ENCODE data around the gene CCDC192. TPM values are rescaled to one million over a fixed set of nuclear protein-coding genes. Genes with fewer than 3 reads are reported as not detected.

Gene CCDC192
- total RNA-seq, 1 experiment from 2014 or later = not detected

DNA sequence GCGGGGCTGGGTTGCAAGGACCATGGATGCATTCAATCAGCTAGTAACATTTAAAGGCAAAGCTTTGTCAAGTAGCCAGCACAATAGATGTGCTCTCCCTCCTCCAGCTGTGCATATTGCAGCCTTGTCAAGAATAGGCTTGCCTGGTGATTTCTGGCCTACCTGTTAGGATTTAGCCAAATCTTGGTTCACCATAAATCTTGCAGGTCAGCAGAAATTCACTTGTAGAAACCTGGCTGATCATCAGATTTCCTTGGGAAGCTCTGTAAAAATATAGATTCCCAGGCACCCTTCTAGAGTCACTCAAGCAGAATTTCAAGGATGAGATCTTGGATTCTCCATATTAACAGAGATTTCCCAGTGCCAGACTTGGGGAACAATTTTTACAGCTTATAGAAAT, 228.2 kb downstream of the CCDC192 start:
- CTCF ChIA-PET = no interaction called here
- Histone ChIP-seq H3K4me3 (ENCODE audit: low read depth, low read length) (no peak overlapping the region), H3K27me3 (replicated peaks; ENCODE audit: control insufficient read depth, insufficient read depth, low read length) (no peaks in the 10 kb centered on the region), H3K9me3 (no peaks in the 10 kb centered on the region), H3K4me1 (peaks cover 53% of the 10 kb centered on the region), H3K36me3 (ENCODE audit: control insufficient read depth, insufficient read depth, low read length) (no peaks in the 10 kb centered on the region; the same call in 1 of the 2 replicates)
- Mint-ChIP-seq H3K27ac (ENCODE audit: unreplicated experiment) (no peak overlapping the region), H3K4me3 (ENCODE audit: unreplicated experiment) (no peak overlapping the region), H3K36me3 (ENCODE audit: insufficient read depth, unreplicated experiment) (no peaks in the 10 kb centered on the region), H3K9me3 (ENCODE audit: unreplicated experiment) (peaks cover 19% of the 10 kb centered on the region), H3K4me1 (ENCODE audit: low read depth, unreplicated experiment) (peaks cover 53% of the 10 kb centered on the region), H3K27me3 (ENCODE audit: insufficient read depth, unreplicated experiment) (no peaks in the 10 kb centered on the region)
- DNase-seq = no peak
- no TSS peak for BruUV-seq (replicated peaks)
- intact Hi-C loops (cut with micrococcal nuclease; ENCODE audit: unreplicated experiment) = no loop called here
- TF ChIP-seq, protein P1, sequence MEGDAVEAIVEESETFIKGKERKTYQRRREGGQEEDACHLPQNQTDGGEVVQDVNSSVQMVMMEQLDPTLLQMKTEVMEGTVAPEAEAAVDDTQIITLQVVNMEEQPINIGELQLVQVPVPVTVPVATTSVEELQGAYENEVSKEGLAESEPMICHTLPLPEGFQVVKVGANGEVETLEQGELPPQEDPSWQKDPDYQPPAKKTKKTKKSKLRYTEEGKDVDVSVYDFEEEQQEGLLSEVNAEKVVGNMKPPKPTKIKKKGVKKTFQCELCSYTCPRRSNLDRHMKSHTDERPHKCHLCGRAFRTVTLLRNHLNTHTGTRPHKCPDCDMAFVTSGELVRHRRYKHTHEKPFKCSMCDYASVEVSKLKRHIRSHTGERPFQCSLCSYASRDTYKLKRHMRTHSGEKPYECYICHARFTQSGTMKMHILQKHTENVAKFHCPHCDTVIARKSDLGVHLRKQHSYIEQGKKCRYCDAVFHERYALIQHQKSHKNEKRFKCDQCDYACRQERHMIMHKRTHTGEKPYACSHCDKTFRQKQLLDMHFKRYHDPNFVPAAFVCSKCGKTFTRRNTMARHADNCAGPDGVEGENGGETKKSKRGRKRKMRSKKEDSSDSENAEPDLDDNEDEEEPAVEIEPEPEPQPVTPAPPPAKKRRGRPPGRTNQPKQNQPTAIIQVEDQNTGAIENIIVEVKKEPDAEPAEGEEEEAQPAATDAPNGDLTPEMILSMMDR (IDR thresholded peaks at IDR 0.05; ENCODE audit: insufficient read depth in 1 of 2, low read depth in 1 of 2, low read length in 1 of 2, severe bottlenecking in 1 of 2, unreplicated experiment in 1 of 2) = no peak
- POLR2A ChIA-PET = no interaction called here

DNA sequence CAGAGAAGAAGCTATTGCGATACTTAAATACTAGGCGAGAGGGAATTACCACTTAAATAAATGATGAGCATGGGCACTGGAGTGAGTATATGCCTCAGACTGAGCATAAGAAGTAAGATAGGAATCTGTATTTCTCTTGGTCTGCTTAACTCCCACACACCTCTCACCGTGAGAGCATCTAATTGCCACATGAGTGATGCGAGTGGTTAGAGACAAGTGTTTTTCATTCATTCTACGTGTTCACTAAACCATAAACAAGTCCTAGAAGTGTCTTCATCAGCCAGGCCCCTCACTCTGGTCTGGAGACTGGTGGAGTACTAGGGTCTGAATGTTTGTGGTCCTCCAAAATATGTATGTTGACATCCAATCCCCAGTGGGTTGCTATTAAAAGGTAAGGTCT, 230.2 kb downstream of the CCDC192 start:
- H3K27me3 Mint-ChIP-seq (ENCODE audit: insufficient read depth, unreplicated experiment) = no peaks in the 10 kb centered on the region
- H3K9me3 Mint-ChIP-seq (ENCODE audit: unreplicated experiment) = peaks cover 14% of the 10 kb centered on the region
- ChIA-PET POLR2A (no interaction called here), CTCF (no interaction called here)
- intact Hi-C loops (cut with micrococcal nuclease; ENCODE audit: unreplicated experiment) = no loop called here
- TF ChIP-seq, protein P1 (IDR thresholded peaks at IDR 0.05; ENCODE audit: insufficient read depth in 1 of 2, low read depth in 1 of 2, low read length in 1 of 2, severe bottlenecking in 1 of 2, unreplicated experiment in 1 of 2) = no peak
- H3K4me3 Mint-ChIP-seq (ENCODE audit: unreplicated experiment) = no peak overlapping the region
- H3K36me3 ChIP-seq (ENCODE audit: control insufficient read depth, insufficient read depth, low read length) = no peaks in the 10 kb centered on the region; the same call in none of the 2 replicates
- no TSS peak for BruUV-seq (replicated peaks)
- no peaks in the 10 kb centered on the region for H3K27me3 ChIP-seq (replicated peaks; ENCODE audit: control insufficient read depth, insufficient read depth, low read length)
- H3K4me3 ChIP-seq (ENCODE audit: low read depth, low read length) = no peak overlapping the region
- peaks cover 42% of the 10 kb centered on the region for H3K4me1 ChIP-seq
- no peaks in the 10 kb centered on the region for H3K36me3 Mint-ChIP-seq (ENCODE audit: insufficient read depth, unreplicated experiment)
- H3K4me1 Mint-ChIP-seq (ENCODE audit: low read depth, unreplicated experiment) = peaks cover 60% of the 10 kb centered on the region
- H3K27ac Mint-ChIP-seq (ENCODE audit: unreplicated experiment) = peak overlapping the region; percentile 20
- no peak for DNase-seq
- H3K9me3 ChIP-seq = no peaks in the 10 kb centered on the region

DNA sequence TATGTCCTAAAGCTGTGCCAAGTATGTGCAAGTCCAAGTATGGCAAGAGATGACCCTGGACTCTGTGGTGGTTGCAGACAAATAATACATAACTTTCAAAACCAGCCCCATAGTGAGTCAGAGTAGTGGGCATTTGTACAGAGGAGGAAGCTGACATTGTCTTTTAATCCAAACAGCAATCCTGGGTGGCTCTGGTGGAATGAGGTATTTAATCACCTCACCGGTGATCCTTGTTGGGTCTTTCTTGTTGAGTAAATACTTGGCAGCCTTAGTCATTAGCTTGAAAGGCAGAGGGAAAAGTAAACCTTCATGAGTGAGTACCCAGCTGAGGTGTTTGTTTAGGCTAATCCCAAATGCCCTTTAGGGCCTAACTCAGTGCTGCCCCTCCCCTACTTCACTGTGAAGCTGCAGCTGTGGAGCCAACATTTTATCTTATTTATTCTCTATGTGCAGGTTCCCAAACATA, 231.6 kb downstream of the CCDC192 start:
- Mint-ChIP-seq H3K36me3 (ENCODE audit: insufficient read depth, unreplicated experiment) (no peaks in the 10 kb centered on the region), H3K27ac (ENCODE audit: unreplicated experiment) (peak overlapping the region; percentile 32), H3K4me3 (ENCODE audit: unreplicated experiment) (no peak overlapping the region), H3K4me1 (ENCODE audit: low read depth, unreplicated experiment) (peaks cover 60% of the 10 kb centered on the region), H3K9me3 (ENCODE audit: unreplicated experiment) (peaks cover 9% of the 10 kb centered on the region), H3K27me3 (ENCODE audit: insufficient read depth, unreplicated experiment) (no peaks in the 10 kb centered on the region)
- no peaks in the 10 kb centered on the region for H3K27me3 ChIP-seq (replicated peaks; ENCODE audit: control insufficient read depth, insufficient read depth, low read length)
- H3K36me3 ChIP-seq (ENCODE audit: control insufficient read depth, insufficient read depth, low read length) = no peaks in the 10 kb centered on the region; the same call in 1 of the 2 replicates
- intact Hi-C loops (cut with micrococcal nuclease; ENCODE audit: unreplicated experiment) = loop anchor here (1.0 to 2.0 kb wide), 7 partner anchors 16 to 148 kb away; partner anchors contain the start of gene SLC12A2
- BruUV-seq (replicated peaks) = no TSS peak
- H3K4me1 ChIP-seq = peaks cover 42% of the 10 kb centered on the region
- TF ChIP-seq, protein P1 (IDR thresholded peaks at IDR 0.05; ENCODE audit: insufficient read depth in 1 of 2, low read depth in 1 of 2, low read length in 1 of 2, severe bottlenecking in 1 of 2, unreplicated experiment in 1 of 2) = peak in 1 of 2 experiments; percentile 43
- POLR2A ChIA-PET = no interaction called here
- CTCF ChIA-PET = interaction anchor here (0.6 to 1.1 kb wide), 9 partner anchors 9 to 221 kb away, joined by 3 to 9 read pairs (median 3); no protein-coding TSS in a partner anchor
- no peak overlapping the region for H3K4me3 ChIP-seq (ENCODE audit: low read depth, low read length)
- H3K9me3 ChIP-seq = no peaks in the 10 kb centered on the region
- DNase-seq = peak; percentile 78 to 84
